HK-2 (cell line): ENCODE results near the gene FNDC3B.

ENCODE experiments used
- DNase-seq: peaks from one replicate; pipeline ENCODE4 v3.0.0-alpha.2; 2018; ENCODE audit not compliant: unreplicated experiment

The FNDC3B gene

GRCh38 chr3:172166890-172167289 lies 127.5 kb downstream of the FNDC3B start:
- no peak for DNase-seq

- DNase-seq = no peak
Observed at GRCh38 chr3:172167892-172168648, 128.7 kb downstream of the FNDC3B start.

GRCh38 chr3:172170073-172170709 lies 130.8 kb downstream of the FNDC3B start:
- no peak for DNase-seq

GRCh38 chr3:172170841-172171240 lies 131.5 kb downstream of the FNDC3B start:
- DNase-seq = no peak

GRCh38 chr3:172171396-172172075 lies 132.2 kb downstream of the FNDC3B start:
- DNase-seq = no peak

- no peak for DNase-seq
Observed at GRCh38 chr3:172173316-172174254, 134.2 kb downstream of the FNDC3B start.

GRCh38 chr3:172174513-172175253 lies 135.3 kb downstream of the FNDC3B start:
- DNase-seq = no peak

GRCh38 chr3:172175254-172175599 lies 135.8 kb downstream of the FNDC3B start:
- no peak for DNase-seq

- no peak for DNase-seq
Observed at GRCh38 chr3:172176061-172176770, 136.8 kb downstream of the FNDC3B start.

GRCh38 chr3:172177046-172177445 lies 137.7 kb downstream of the FNDC3B start:
- DNase-seq = no peak

GRCh38 chr3:172177803-172178316 lies 138.5 kb downstream of the FNDC3B start:
- no peak for DNase-seq

- no peak for DNase-seq
Observed at GRCh38 chr3:172179680-172180399, 140.5 kb downstream of the FNDC3B start.

- no peak for DNase-seq
Observed at GRCh38 chr3:172180473-172180872, 141.1 kb downstream of the FNDC3B start.

GRCh38 chr3:172181932-172182586 lies 142.7 kb downstream of the FNDC3B start:
- DNase-seq = peak; percentile 76

- no peak for DNase-seq
Observed at GRCh38 chr3:172182797-172183196, 143.4 kb downstream of the FNDC3B start.

GRCh38 chr3:172184106-172184822 lies 144.9 kb downstream of the FNDC3B start:
- DNase-seq = no peak

- DNase-seq = no peak
Observed at GRCh38 chr3:172185907-172186306, 146.5 kb downstream of the FNDC3B start.

- no peak for DNase-seq
Observed at GRCh38 chr3:172186607-172187006, 147.2 kb downstream of the FNDC3B start.
